Lung (tissue), 12 donors: Measurements from ENCODE around the gene PRKD1. TPM values are rescaled to one million over a fixed set of nuclear protein-coding genes. Genes with fewer than 3 reads are reported as not detected.

Source experiments
- ATAC-seq: fragments of 200-7000 bp; cut with Tn5 transposase; one replicate; pipeline ENCODE4 v1.9.1; 2020; ENCODE audit warnings: moderate number of reproducible peaks; ENCODE audit not compliant: insufficient read depth, low FRiP score
- DNase-seq, 3 donors: peaks; one replicate each; pipeline ENCODE4 v3.0.0-alpha.2; 2013 to 2017
- H3K27ac ChIP-seq, 2 donors: one replicate each; pipeline ENCODE4 v1.5.1; 2013; ENCODE audit warnings: mild to moderate bottlenecking in 2 of 2, moderate library complexity in 2 of 2, control low read depth in 1 of 2, inconsistent platforms in 1 of 2, low read depth in 1 of 2, low read length in 1 of 2
- H3K27me3 ChIP-seq, 3 donors: one replicate each; pipeline ENCODE4 v1.5.1; 2013; ENCODE audit warnings: low read length in 2 of 3; ENCODE audit not compliant: control insufficient read depth in 3 of 3, insufficient read depth in 3 of 3
- H3K36me3 ChIP-seq, 4 donors: one replicate each; pipeline ENCODE4 v1.5.1; 2013; ENCODE audit warnings: low read length in 4 of 4, mild to moderate bottlenecking in 1 of 4, moderate library complexity in 1 of 4; ENCODE audit not compliant: control insufficient read depth in 4 of 4, insufficient read depth in 4 of 4
- H3K4me1 ChIP-seq, 5 donors: one replicate each; pipeline ENCODE4 v1.5.1; 2013; ENCODE audit warnings: low read length in 5 of 5, mild to moderate bottlenecking in 2 of 5, moderate library complexity in 1 of 5; ENCODE audit not compliant: control insufficient read depth in 5 of 5, insufficient read depth in 5 of 5
- H3K4me3 ChIP-seq: one replicate; pipeline ENCODE4 v1.5.1; 2013; ENCODE audit warnings: mild to moderate bottlenecking, control low read depth, moderate library complexity
- H3K9ac ChIP-seq, 2 donors: one replicate each; pipeline ENCODE4 v1.5.1; 2013; ENCODE audit warnings: low read length in 2 of 2, control low read depth in 1 of 2; ENCODE audit not compliant: insufficient read depth in 1 of 2
- H3K9me3 ChIP-seq, 4 donors: one replicate each; pipeline ENCODE4 v1.5.1; 2013; ENCODE audit warnings: low read length in 3 of 4, mild to moderate bottlenecking in 1 of 4, moderate library complexity in 1 of 4; ENCODE audit not compliant: control insufficient read depth in 4 of 4, insufficient read depth in 3 of 4
- WGBS, 2 donors: extraction: QIAGEN DNeasy Blood & Tissue Kit; methylation state at CpG; one replicate each; pipeline ENCODE4 v1.1.7; 2013; 5-methylcytosine and 5-hydroxymethylcytosine counted together
- polyA plus RNA-seq, 2 donors: library from polyadenylated mRNA; stranded (reverse); fragments of 200-250 nt; gene quantifications; one replicate each; pipeline ENCODE4 v1.2.1, GENCODE V29; 2013
- total RNA-seq, 2 donors: library from RNA; depleted of rRNA in 1 of 2; stranded (reverse); fragments of >200 nt in 1 of 2; gene quantifications; one replicate each; pipeline ENCODE4 v1.2.1, GENCODE V29; 2014 to 2021
- TF ChIP-seq, protein P1 (sequence below): IDR thresholded peaks from 2 replicates; pipeline ENCODE4 v1.5.1; 2012; ENCODE audit warnings: mild to moderate bottlenecking; ENCODE audit errors: control extremely low read depth, extremely low read depth
- donor health status: control.
- donor health status: control.
- donor health status: Bipolar disorder and iron deficiency.
- donor health status: healthy.
- donor health status: DM: yes; HTN: yes; CAD: no.

Gene PRKD1
- total and polyA plus RNA-seq, 4 donors: 4.0 to 20.9 (median 11.2) TPM

GRCh38 chr14:29681316-29681715 lies 246.3 kb downstream of the PRKD1 start:
- no peak for ATAC-seq
- no peak for DNase-seq

DNA sequence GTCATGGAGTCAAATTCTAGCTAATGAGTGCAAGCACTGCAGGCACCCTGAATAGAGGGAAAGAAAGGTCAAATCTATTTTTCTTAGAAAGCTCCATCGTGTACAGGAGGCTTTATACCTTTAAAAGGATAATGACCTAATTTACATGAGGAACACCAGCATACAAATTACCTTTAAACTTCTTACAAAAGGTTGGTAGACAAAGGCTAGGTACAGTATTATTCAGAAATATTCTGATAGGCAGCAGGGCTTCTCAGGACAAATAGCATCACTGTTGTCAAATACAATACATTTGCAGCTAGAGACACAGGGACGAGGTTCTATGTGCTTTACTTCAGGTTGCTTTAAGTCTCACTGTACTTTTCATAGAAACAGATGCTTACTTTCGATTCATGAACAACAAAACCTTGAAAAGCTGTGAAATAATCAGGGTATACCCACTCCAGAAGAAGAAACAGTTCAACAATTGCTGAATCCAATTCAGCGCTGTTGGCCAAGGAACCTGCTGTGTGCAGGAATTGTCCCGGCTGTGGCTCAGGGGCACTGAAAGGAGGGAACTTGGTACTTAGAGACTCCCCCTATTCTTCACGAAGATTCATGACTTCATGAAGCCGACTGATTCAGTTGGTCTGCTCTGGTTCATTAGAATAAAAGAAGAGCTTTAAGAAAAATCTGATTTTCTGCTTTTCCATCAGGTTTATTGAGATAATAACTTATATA lies 252.9 kb downstream of the PRKD1 start:
- WGBS, 2 donors: 83 to 89% methylated on average over 7 of the region's 7 CpGs
- no peak overlapping the region for H3K4me3 ChIP-seq

More at GRCh38 chr14:29681316-29681715, 246.3 kb downstream of the PRKD1 start:
- Histone ChIP-seq H3K27ac (no peak overlapping the region), H3K4me3 (no peak overlapping the region), H3K4me1 (peaks cover 0 to 11% (median 2%) of the 10 kb centered on the region in 5 donors), H3K36me3 (no peaks in the 10 kb centered on the region), H3K27me3 (no peaks in the 10 kb centered on the region), H3K9me3 (no peaks in the 10 kb centered on the region), H3K9ac (no peak overlapping the region)
- WGBS, 2 donors: 93% methylated on average over 1 of the region's 1 CpG
- TF ChIP-seq, protein P1, sequence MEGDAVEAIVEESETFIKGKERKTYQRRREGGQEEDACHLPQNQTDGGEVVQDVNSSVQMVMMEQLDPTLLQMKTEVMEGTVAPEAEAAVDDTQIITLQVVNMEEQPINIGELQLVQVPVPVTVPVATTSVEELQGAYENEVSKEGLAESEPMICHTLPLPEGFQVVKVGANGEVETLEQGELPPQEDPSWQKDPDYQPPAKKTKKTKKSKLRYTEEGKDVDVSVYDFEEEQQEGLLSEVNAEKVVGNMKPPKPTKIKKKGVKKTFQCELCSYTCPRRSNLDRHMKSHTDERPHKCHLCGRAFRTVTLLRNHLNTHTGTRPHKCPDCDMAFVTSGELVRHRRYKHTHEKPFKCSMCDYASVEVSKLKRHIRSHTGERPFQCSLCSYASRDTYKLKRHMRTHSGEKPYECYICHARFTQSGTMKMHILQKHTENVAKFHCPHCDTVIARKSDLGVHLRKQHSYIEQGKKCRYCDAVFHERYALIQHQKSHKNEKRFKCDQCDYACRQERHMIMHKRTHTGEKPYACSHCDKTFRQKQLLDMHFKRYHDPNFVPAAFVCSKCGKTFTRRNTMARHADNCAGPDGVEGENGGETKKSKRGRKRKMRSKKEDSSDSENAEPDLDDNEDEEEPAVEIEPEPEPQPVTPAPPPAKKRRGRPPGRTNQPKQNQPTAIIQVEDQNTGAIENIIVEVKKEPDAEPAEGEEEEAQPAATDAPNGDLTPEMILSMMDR: no peak

GRCh38 chr14:29672831-29673230 lies 254.8 kb downstream of the PRKD1 start:
- no peak overlapping the region for H3K4me3 ChIP-seq
- no peaks in the 10 kb centered on the region for H3K4me1 ChIP-seq
- 75 to 77% methylated on average over 3 of the region's 3 CpGs for WGBS, 2 donors
- DNase-seq: peak in 1 of 3 donors; percentile 12
- no peaks in the 10 kb centered on the region for H3K27me3 ChIP-seq
- H3K9me3 ChIP-seq: no peaks in the 10 kb centered on the region
- H3K36me3 ChIP-seq: no peaks in the 10 kb centered on the region
- no peak overlapping the region for H3K9ac ChIP-seq
- no peak for ATAC-seq
- TF ChIP-seq, protein P1: no peak
- H3K27ac ChIP-seq: no peak overlapping the region

More for the DNA sequence above, 252.9 kb downstream of the PRKD1 start:
- Histone ChIP-seq H3K27me3 (no peaks in the 10 kb centered on the region), H3K4me1 (no peaks in the 10 kb centered on the region), H3K27ac (no peak overlapping the region), H3K9ac (no peak overlapping the region), H3K9me3 (no peaks in the 10 kb centered on the region), H3K36me3 (no peaks in the 10 kb centered on the region)
- TF ChIP-seq, protein P1: no peak
- no peak for ATAC-seq
- no peak for DNase-seq

DNA sequence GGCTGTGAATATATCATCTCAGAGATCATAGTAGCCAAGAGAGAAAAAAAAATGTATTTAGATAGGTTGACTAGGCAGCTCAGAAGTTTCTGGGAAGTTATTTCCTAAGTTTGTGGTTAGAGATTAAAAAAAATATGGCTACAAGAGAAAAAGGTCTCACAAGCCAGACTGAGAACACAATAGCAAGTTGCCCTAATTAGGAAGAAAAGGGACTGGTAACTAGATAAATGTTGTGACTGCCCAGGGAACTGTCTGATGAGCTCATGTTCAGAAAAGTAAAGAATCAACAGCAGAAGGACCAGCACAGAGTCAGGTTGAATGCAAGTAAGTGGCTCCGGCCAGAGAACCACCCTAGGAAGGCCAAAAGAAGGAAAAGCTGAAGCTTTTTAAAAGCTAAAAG lies 256.6 kb downstream of the PRKD1 start:
- DNase-seq (no peak), ATAC-seq (no peak)
- TF ChIP-seq, protein P1: no peak
- Histone ChIP-seq H3K9me3 (no peaks in the 10 kb centered on the region), H3K4me3 (no peak overlapping the region), H3K4me1 (no peaks in the 10 kb centered on the region), H3K27me3 (no peaks in the 10 kb centered on the region), H3K9ac (no peak overlapping the region), H3K27ac (no peak overlapping the region), H3K36me3 (no peaks in the 10 kb centered on the region)
- WGBS, 2 donors: 80 to 90% methylated on average over 1 of the region's 1 CpG
